Activated CD4-positive, CD25-positive, alpha-beta regulatory T cell (primary cell): Measurements from ENCODE around the gene NELFB.

Source experiments
- DNase-seq, 4 experiments: peaks; one replicate each; lab custom pipeline; 2025; lab: John Stamatoyannopoulos, UW

NELFB gene

GRCh38 chr9:137281345-137282116 lies 26.4 kb downstream of the NELFB start:
- no peak for DNase-seq

- no peak for DNase-seq
These were observed 31.9 kb downstream of the NELFB start for GRCh38 chr9:137286975-137287383.

- DNase-seq: no peak
These were observed 38.0 kb downstream of the NELFB start for GRCh38 chr9:137293094-137293481.

GRCh38 chr9:137293482-137294090 lies 38.5 kb downstream of the NELFB start:
- DNase-seq: no peak

- DNase-seq: no peak
These were observed 39.1 kb downstream of the NELFB start for GRCh38 chr9:137294091-137294680.

- DNase-seq: no peak
These were observed 39.6 kb downstream of the NELFB start for GRCh38 chr9:137294681-137295237.

- DNase-seq: peak in 1 of 4 experiments; percentile 36
These were observed 40.2 kb downstream of the NELFB start for GRCh38 chr9:137295238-137295811.

GRCh38 chr9:137295849-137296669 lies 40.9 kb downstream of the NELFB start:
- no peak for DNase-seq

GRCh38 chr9:137296670-137297664 lies 41.8 kb downstream of the NELFB start:
- no peak for DNase-seq

- no peak for DNase-seq
These were observed 42.8 kb downstream of the NELFB start for GRCh38 chr9:137297966-137298365.

- no peak for DNase-seq
These were observed 43.5 kb downstream of the NELFB start for GRCh38 chr9:137298401-137299202.

- DNase-seq: no peak
These were observed 44.1 kb downstream of the NELFB start for GRCh38 chr9:137299203-137299565.

- DNase-seq: no peak
These were observed 44.8 kb downstream of the NELFB start for GRCh38 chr9:137299938-137300337.

GRCh38 chr9:137300567-137301080 lies 45.5 kb downstream of the NELFB start:
- no peak for DNase-seq

GRCh38 chr9:137301081-137301947 lies 46.2 kb downstream of the NELFB start:
- no peak for DNase-seq

GRCh38 chr9:137302118-137302448 lies 47.0 kb downstream of the NELFB start, which contains the start of gene NRARP:
Gene NRARP (minus strand): TSS chr9:137302271. CDS start chr9:137301928, 343 bp downstream.
- DNase-seq: peak; percentile 91 to 95 (median 93)

GRCh38 chr9:137302449-137303150 lies 47.5 kb downstream of the NELFB start:
- DNase-seq: peak in 2 of 4 experiments; percentile 67 to 69
